ENCODE measurements around the gene TENM4. TPM values are rescaled to one million over a fixed set of nuclear protein-coding genes. Genes with fewer than 3 reads are reported as not detected.

TENM4 gene
- total RNA-seq, 1 experiment from 2014 or later = 0.39 TPM

DNA sequence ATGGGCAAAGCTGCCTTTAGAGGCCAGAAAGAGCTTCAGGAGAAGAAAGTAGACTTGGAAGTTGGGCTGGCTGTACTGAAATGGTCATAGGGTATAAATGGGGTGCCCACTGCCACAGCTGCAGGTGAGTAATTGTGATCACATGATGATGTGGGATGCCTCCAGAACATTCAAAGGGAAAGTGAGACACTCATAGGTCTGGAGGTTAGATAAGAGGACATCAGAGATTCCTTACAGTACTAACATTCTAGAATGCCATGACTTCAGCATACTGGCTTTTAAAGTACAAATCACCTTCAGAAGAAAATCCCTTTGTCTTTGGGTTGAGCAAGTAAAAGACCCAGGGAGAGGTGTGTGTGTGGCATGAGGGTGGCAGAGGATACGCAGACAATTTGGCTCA is 419.2 kb downstream of the TENM4 start:
- ATAC-seq (no peak), DNase-seq (ENCODE audit: low read depth, low spot score) (no peak)
- ChIA-PET CTCF (no interaction called here), POLR2A (no interaction called here)
- intact Hi-C loops (cut with micrococcal nuclease; ENCODE audit: unreplicated experiment) (no loop called here), in situ Hi-C loops (cut with HindIII; ENCODE audit: low pct_unique_long_range_greater_than_20kb, low sequenced_read_pairs) (no loop called here)
- Histone ChIP-seq H3K36me3 (ENCODE audit: control insufficient read depth, insufficient read depth, low read length) (no peaks in the 10 kb centered on the region), H3K4me3 (ENCODE audit: low read depth in 2 of 2, low read length in 2 of 2) (no peak overlapping the region), H3K4me1 (ENCODE audit: control insufficient read depth, insufficient read depth, low read length) (no peaks in the 10 kb centered on the region), H3K27me3 (ENCODE audit: control insufficient read depth, insufficient read depth, low read length) (0 out of 2 replicates have a peak, but pooled peaks cover 5% of the 10 kb centered on the region), H3K9me3 (ENCODE audit: control insufficient read depth, insufficient read depth, low read depth, low read length) (no peaks in the 10 kb centered on the region), H3K27ac (ENCODE audit: low read length) (no peak overlapping the region)
- TF ChIP-seq, protein P1, sequence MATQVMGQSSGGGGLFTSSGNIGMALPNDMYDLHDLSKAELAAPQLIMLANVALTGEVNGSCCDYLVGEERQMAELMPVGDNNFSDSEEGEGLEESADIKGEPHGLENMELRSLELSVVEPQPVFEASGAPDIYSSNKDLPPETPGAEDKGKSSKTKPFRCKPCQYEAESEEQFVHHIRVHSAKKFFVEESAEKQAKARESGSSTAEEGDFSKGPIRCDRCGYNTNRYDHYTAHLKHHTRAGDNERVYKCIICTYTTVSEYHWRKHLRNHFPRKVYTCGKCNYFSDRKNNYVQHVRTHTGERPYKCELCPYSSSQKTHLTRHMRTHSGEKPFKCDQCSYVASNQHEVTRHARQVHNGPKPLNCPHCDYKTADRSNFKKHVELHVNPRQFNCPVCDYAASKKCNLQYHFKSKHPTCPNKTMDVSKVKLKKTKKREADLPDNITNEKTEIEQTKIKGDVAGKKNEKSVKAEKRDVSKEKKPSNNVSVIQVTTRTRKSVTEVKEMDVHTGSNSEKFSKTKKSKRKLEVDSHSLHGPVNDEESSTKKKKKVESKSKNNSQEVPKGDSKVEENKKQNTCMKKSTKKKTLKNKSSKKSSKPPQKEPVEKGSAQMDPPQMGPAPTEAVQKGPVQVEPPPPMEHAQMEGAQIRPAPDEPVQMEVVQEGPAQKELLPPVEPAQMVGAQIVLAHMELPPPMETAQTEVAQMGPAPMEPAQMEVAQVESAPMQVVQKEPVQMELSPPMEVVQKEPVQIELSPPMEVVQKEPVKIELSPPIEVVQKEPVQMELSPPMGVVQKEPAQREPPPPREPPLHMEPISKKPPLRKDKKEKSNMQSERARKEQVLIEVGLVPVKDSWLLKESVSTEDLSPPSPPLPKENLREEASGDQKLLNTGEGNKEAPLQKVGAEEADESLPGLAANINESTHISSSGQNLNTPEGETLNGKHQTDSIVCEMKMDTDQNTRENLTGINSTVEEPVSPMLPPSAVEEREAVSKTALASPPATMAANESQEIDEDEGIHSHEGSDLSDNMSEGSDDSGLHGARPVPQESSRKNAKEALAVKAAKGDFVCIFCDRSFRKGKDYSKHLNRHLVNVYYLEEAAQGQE (IDR thresholded peaks at IDR 0.05; ENCODE audit: insufficient read depth in 1 of 2, low read depth in 2 of 2, low read length in 1 of 2) = no peak
- TF ChIP-seq TCF7L2 (IDR thresholded peaks at IDR 0.05; ENCODE audit: low read depth, low read length) (no peak), SIN3A (IDR thresholded peaks at IDR 0.05; ENCODE audit: borderline replicate concordance, insufficient read depth, low read depth, low read length) (no peak), POLR2AphosphoS5 (IDR thresholded peaks at IDR 0.05; ENCODE audit: low read depth, low read length) (no peak)
- TF ChIP-seq, protein P2, sequence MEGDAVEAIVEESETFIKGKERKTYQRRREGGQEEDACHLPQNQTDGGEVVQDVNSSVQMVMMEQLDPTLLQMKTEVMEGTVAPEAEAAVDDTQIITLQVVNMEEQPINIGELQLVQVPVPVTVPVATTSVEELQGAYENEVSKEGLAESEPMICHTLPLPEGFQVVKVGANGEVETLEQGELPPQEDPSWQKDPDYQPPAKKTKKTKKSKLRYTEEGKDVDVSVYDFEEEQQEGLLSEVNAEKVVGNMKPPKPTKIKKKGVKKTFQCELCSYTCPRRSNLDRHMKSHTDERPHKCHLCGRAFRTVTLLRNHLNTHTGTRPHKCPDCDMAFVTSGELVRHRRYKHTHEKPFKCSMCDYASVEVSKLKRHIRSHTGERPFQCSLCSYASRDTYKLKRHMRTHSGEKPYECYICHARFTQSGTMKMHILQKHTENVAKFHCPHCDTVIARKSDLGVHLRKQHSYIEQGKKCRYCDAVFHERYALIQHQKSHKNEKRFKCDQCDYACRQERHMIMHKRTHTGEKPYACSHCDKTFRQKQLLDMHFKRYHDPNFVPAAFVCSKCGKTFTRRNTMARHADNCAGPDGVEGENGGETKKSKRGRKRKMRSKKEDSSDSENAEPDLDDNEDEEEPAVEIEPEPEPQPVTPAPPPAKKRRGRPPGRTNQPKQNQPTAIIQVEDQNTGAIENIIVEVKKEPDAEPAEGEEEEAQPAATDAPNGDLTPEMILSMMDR (IDR thresholded peaks at IDR 0.05) = no peak
- BruUV-seq (replicated peaks) = no TSS peak

DNA sequence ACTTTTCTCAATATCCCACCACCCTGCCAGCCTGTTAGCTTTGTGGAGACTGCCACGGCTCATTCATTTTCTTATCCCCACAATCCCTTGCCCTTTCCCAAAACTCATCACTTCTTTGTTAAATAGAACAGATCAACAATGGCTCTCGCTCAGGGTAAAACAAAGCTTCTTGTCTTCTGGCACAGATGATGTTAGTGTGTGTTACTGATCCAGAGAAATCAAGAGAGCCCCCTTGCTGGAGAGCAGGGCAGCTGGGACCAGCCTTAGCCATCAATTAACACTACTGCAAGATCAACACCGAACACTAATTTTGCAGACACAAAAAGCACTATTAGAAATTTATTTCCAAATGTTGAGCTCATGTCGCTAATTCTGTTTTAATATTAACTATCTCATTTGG is 420.9 kb downstream of the TENM4 start:
- H3K27me3 ChIP-seq (ENCODE audit: control insufficient read depth, insufficient read depth, low read length) = no peaks in the 10 kb centered on the region
- BruUV-seq (replicated peaks) = no TSS peak
- ATAC-seq (no peak), DNase-seq (ENCODE audit: low read depth, low spot score) (no peak)
- intact Hi-C loops (cut with micrococcal nuclease; ENCODE audit: unreplicated experiment) = no loop called here
- ChIA-PET CTCF (no interaction called here), POLR2A (no interaction called here)
- H3K4me3 ChIP-seq (ENCODE audit: low read depth in 2 of 2, low read length in 2 of 2) = no peak overlapping the region
- no peaks in the 10 kb centered on the region for H3K4me1 ChIP-seq (ENCODE audit: control insufficient read depth, insufficient read depth, low read length)
- TF ChIP-seq TCF7L2 (IDR thresholded peaks at IDR 0.05; ENCODE audit: low read depth, low read length) = no peak
- TF ChIP-seq, protein P2 (IDR thresholded peaks at IDR 0.05) = no peak
- TF ChIP-seq, protein P1 (IDR thresholded peaks at IDR 0.05; ENCODE audit: insufficient read depth in 1 of 2, low read depth in 2 of 2, low read length in 1 of 2) = no peak
- TF ChIP-seq SIN3A (IDR thresholded peaks at IDR 0.05; ENCODE audit: borderline replicate concordance, insufficient read depth, low read depth, low read length) = no peak
- TF ChIP-seq POLR2AphosphoS5 (IDR thresholded peaks at IDR 0.05; ENCODE audit: low read depth, low read length) = no peak
- no peak overlapping the region for H3K27ac ChIP-seq (ENCODE audit: low read length)
- in situ Hi-C loops (cut with HindIII; ENCODE audit: low pct_unique_long_range_greater_than_20kb, low sequenced_read_pairs) = no loop called here
- no peaks in the 10 kb centered on the region for H3K36me3 ChIP-seq (ENCODE audit: control insufficient read depth, insufficient read depth, low read length)
- H3K9me3 ChIP-seq (ENCODE audit: control insufficient read depth, insufficient read depth, low read depth, low read length) = no peaks in the 10 kb centered on the region
